Activated CD4-positive, CD25-positive, alpha-beta regulatory T cell (primary cell): Measurements from ENCODE around the gene MAP4.

Experiments used
- DNase-seq, 4 experiments: peaks; one replicate each; lab custom pipeline; 2025; lab: John Stamatoyannopoulos, UW

The MAP4 gene

DNA sequence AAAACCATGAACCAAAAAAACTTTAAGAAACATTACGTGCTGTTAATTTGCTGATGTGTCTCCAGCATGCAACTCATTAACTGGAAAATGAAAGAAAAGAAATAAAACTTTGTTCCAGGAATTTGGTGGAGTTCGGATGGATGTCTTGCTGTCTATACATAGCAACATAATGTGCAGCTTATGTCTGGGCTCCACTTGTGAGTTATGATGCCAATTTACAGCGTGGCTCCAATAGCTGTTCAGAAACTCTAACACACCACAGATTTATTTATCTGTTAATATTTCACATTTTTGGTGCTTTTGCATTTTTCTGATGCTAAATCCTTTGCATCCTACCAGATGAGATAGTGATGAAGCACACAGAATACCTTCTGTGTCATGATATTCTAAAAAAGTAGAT is 45.1 kb downstream of the MAP4 start:
- no peak for DNase-seq

DNA sequence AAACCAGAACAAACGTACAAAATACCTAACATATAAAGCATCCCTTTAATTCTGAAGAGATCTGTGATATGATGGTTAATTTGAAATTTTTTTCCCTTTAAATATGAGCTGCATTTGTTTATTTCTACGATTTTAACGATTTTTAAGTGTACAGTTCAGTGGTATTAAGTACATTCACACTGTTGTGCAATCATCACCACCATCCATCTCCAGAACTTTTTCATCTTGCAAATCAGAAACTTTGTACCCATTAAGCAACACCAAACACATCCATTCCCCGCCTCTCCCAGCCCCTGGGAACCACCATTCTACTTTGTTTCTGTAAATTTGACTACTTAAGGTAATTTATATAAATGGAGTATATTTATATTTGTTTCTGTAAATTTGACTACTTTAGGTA is 51.5 kb downstream of the MAP4 start:
- no peak for DNase-seq

DNA sequence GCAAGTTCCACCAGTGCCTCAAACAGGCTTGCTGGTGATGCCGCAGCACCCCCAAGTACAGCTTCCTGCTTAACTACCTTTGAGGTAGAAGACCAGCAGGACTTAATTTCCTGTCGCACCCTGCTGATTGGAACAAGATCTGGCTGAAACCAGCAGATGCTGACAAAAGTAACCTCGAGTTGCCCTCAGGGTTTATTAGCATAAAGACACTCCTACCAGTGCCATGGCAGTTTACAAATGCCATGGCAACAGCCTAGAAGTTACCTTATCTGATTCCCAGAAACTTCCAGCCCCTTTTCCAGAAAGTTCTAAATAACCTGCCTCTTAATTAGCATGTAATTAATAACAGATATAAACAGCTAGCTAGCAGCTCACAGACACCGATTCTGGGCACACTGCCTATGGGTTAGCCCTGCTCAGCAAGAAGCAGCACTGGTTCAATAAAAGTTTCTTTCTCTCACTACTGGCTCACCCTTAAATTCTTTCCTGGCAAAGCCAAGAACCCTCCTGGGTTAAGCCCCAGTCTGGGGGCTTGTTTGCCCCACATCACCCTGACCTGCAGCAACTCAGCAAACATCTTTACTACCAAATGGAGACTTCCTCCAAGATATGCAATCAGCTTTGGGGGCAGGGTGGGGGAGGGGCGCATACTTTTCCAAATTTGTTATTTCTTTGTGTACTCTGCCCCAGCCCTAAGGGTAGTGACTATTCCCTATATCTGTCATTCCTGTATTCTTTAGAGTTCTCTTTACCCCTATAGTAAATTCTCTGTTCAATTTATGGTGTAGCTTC is 54.2 kb downstream of the MAP4 start:
- DNase-seq = peak in 1 of 4 experiments; percentile 5

DNA sequence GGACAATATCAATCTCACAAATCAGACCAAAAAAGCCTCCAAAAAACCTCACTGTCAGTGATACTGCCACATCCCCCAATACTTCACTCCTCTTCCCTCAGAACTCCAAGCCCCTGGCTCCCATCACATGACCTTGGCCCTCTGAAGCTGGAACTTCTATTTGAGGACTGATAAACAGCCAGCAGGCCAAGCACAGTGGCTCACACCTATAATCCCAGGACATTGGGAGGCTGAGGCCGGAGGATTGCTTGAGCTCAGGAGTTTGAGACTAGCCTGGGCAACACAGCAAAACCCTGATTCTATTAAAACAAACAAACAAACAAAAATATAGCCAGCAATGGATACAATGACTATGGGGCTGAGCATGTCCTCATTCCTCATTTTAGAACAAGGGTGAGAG is 55.2 kb downstream of the MAP4 start:
- DNase-seq = no peak

DNA sequence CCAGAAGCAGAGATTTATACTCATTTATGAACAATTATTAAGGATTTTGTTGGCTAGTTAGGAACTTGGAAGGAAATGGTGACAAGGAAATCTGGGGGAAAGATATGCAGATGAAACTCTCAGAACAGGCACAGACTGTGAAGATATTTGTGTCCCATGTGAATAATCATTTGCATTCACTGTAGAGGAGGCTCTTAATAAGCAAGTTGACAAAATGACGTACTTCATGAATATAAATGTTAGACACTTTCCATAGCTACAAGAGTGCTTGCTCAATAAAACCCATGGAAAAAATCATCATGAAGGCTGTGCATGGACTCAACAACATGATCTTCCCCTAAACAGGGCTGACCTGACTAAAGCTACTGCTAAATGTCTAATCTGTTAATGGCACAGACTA is 59.7 kb downstream of the MAP4 start:
- DNase-seq = no peak

DNA sequence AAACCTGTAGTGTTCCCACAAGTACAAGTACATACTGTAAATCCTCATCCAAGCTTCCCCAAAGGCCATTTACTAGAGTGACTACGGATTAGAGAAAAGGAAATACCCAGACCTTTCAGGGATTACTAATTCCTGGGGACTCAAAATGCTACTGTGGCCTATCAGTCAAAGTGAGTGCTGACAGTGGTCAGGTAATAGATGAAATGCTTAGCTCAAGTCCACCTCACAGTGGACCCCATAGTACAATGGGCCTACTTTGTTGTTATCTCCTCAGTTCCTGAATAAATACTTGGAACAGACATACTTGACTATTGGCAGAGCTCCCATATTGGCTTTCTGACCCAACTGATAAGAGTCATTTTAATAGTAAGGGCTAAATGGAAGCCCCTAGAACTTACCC is 61.6 kb downstream of the MAP4 start:
- no peak for DNase-seq

DNA sequence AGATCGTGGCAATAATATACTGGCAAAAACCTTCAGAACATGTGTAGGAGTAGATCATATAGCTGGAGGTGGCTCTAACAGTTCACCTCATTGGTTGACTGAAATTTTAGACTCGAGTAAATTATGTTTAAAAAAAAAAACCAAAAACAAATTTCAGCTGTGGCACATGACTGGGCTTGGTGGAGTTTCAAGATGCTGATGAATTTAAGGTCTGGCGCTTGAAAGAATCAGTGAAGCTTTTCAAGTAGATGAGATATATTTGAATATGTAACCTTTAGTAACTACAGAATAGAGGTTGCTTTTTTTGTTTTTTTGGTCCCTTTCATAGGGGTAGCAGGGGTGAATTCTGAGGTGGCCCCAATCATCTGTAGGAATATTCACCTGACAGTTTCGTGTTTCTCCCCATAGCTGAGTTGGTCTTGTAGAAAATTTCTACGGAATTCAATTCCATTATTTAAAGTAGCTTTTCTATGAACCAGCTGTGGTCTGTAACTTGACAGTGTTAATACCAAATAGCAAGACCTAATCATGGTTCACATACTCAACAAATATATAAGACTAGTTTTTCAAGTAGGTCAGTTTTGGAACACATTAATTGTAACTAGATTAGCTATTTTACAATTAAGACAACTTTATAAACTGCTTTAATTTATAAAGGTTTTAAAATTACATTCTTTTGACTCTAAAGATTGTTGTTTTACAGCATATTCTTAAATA is 65.6 kb downstream of the MAP4 start:
- no peak for DNase-seq

DNA sequence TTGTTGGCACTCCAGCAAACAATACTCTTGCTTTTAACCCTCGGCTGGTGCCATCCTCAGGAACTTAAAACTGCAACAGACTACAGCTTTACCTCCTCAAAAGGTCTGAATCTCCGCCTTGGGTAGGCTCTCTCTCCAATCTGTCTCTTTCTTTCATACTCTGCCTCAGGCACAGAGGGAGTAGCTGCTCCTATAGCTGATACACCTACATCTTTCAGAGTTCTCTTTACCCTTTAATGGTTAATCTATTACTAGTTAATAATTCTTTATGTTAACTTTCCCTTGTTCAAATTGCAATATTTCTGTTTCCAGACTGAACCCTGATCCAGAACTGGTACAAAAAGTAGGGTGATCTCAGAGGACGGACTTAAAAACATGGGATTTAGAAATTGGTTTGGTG is 66.2 kb downstream of the MAP4 start:
- no peak for DNase-seq

DNA sequence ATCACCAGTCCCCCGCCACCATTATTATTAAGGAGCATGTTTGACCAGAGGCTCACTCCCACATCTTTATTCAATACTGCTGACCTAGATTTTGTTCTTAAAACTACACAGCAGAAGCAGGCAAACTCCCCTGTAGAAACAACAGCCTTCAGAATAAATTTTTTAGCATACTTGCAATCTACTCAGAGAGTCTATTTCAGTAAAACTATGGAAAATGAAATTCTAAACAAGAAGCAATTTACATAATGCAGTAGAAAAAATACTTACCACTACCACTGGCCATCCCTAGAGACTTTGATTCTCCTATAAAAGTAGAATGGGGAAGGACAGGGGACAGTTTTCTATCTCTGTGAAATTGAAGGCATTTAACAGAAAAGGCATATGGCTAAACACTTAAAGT is 76.0 kb downstream of the MAP4 start:
- no peak for DNase-seq

DNA sequence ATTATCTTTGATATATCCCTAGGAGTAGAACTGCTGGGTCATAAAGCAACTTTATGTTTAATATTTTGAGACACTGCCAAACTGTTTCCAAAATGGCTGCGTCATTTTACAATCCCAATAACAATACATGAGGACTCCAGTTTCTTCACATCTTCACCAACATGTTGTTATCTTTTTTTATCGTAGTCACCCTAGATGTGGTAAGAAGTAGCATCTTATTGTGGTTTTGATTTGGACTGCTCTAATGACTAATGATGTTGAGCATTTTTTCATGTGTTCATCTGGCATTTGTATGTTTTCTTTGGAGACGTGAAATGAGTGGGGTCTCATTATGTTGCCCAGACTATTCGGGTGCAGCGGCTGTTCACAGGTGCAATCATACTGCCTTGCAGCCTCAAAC is 83.8 kb downstream of the MAP4 start:
- DNase-seq = no peak

DNA sequence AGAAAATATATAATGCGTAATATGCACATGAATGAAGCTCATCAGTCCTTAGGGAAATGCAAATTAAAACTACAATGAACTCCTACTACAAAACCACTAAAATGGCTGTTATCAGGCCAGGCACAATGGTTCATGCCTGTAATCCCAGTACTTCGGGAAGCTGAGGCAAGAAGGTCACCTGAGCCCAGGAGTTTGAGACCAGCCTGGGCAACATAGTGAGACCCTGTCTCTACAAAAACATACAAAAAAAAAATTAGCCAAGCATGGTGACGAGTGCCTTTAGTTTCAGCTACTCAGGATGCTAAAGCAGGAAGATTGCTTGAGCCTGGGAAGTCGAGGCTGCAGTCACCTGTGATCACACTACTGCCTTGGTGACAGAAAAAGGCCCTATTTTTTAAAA is 85.2 kb downstream of the MAP4 start:
- no peak for DNase-seq

DNA sequence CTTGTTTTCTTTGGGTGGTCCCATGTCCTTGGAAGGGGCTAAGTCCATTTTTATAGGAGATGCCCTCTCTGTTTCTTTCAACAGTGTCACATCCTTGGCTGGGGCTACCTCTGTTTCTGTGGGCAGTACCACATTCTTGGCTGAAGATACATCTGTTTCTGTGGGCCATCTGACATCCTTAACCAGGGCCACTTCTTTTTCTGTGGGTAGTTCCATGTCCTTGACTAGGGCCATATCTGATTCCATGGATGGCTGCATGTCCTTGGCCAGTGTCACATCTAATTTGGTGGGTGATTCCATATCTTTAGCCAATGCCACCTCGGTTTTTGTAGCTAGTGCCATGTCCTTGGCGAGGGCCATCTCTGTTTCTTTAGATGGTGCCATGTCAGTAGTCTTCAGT is 99.5 kb downstream of the MAP4 start:
- DNase-seq = no peak

DNA sequence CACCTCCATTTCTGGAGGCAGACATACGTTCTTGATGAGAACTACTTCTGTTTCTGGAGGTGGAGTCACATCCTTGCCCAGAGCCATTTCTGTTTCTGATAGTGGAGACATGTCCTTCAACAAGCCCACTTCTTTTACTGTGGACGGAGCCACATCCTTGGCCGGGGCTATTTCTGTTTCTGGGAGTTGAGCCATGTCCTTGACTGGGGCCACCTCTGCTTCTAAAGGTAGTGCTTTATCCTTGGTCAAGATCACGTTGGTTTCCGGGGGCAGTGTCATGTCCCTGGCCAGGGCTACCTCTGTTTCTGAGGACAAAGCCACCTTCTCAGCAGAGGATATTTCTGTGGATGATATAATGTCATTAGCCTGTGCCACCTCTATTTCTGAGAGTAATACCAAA is 100.0 kb downstream of the MAP4 start:
- no peak for DNase-seq

DNA sequence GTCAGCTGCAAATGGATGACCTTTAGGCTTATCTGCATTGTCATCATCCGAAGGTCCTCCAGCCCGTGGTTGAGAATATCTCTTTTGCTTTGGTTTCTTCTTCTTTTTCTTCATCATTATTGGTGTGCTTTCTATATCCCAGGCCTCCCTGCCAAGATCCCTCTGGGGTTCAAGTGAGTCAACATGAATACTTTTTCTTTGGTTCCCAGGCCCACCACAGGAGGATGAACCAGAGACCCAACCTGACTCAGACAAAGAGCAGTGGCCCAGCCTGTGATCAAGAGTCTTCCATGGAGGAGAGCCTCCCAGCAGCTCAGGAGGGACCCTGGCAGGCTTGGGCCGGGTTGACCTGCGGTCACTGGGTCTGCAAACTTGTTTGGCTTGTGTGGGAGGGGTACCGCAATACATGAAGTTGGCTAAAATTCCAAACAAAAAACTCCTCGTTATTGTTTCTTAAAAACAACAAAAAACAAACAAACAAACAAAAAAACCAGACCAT is 104.2 kb downstream of the MAP4 start:
- no peak for DNase-seq

DNA sequence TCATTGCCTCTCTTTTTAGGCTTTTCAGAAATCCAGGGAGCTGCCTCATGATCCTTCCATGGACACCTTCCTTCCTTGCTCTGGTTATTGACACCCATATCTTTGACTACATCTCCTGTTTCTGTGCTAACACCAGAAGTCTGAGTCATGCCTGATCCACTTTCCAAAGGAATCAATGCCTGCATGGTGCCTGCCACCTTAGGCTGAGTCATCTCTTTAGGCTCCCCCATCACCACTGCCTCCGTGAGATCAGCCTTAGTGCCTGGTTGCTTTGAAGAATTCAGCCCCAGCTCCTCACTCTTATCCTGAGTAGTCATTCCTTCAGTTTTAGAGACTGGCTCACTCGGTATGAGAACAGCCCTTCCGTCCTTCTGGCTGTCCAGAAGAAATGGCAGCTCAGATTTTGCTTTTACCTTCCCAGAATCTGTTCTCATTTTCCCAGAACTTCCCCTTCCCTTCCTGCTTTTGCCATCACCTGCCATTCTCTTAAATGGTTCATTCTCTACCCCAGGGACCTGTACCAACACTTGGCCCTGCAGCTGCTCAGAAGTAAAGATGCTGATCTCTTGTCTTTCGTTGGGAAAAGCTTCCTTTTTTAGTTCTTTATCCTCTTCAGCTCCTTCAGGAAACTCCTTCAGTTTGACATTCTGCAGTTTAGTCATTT is 105.3 kb downstream of the MAP4 start:
- no peak for DNase-seq

DNA sequence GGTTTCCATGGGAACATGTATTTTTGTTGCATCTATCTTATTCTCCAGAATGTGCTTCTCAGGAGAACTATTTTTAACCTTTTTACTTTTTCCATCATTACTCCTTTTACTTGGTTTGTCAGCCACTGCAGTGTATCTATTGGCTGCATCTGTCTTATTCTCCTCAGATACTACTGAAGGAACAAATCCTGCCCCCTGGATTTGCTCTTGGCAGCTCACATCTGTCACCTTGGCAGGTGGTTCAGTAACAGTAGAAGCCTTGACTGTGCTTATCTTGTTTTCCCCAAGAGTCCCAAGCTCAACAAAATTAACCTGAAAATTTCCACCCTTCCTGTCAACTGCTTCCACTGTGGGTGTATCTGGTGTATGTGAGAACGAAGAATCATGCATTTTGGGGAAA is 106.0 kb downstream of the MAP4 start:
- DNase-seq = no peak

DNA sequence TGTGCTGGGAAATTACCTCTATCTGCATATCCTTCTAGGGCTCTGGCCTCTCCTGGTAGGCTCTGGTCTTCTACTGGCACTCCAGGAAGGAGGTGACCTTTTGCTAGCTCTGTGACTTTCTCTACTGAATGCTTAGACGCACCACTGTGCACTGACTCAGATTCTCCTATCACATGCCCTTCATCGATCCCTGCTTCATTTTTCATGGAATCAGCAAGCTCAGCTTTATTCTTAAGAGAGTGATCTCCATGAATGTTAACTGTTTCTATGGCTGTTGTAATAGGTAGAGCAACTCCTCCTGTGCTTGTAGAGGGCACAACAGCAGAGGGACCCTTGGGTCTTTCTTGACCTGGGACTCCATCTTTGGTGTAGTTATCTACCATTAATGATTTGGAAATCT is 106.6 kb downstream of the MAP4 start:
- no peak for DNase-seq

DNA sequence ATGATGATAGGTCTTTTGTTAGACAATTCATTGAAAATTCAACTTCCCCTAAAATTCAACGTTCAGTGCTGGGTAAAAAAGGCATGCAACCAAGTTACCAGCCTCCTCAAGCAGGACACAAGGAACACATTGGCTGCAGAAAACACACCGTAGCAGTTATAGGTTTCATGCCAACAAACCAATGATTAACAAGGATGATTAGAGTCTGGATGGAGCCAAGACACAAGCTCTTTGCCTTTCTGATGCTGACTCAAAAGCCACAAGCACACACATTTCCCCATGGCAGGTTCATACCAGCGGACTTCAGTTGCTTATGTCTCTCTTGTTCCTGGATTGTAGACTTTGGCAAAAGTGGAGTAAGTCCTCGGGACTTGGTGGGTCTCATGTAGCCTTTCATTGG is 107.5 kb downstream of the MAP4 start:
- DNase-seq = no peak

DNA sequence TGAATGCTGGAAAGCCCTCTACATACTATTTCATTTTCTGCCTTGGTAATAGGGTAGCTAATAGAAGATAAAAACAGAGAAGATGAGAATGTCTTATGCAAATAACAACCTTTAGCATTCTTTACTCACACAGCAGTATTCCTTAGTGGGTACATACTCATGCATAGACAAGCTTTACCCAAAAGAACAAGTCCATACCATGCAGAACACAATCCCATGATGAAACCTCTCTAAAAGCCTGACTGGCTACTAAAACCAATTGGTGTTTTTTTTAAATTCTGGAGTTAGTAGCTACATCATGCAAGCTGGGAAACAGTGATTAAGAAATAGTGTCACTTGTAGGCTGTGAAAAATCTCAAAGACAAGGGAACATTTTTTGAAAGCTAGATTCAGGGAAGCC is 108.4 kb downstream of the MAP4 start:
- DNase-seq = no peak

DNA sequence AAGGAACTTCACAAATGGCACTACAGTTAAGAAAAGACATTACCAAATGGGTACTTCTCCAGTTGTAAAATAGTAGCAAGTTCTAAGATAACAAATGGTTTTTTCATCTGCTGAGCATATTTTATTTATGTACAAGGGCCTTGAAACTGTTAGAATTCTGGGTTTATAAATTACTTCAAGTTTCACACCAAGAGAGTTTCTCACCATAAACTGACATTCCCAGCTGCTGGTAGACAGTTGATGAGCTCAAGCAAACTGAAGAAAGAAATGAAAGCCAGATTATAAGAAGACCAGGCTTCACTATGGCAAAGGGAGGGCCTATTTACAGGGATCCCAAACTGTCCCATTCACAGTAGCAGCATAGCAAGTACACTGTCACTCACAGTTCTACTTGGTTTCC is 113.5 kb downstream of the MAP4 start:
- no peak for DNase-seq

DNA sequence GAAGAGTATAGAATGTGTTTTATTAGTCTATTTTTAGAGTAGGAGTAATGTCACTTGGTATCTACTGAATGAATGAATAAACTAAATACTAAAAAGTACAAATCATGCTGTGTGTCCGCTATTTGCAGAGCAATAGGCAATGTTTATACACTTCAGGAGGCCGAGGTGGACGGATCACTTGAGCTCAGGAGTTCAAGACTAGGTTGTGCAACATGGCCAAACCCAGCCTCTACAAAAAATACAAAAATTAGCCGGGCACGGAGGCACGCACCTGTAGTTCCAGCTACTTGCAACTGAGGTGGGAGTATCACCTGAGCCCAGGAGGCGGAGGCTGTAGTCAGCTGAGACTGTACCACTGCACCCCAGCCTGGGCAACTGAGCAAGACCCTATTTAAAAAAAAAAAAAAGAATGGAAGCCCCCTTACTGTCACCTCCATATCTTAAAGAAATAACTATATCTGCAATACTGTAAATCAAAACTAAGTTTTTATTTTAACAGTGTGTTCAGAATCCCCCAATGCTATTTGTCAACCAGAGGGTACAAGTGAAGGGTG is 114.9 kb downstream of the MAP4 start:
- DNase-seq = no peak

DNA sequence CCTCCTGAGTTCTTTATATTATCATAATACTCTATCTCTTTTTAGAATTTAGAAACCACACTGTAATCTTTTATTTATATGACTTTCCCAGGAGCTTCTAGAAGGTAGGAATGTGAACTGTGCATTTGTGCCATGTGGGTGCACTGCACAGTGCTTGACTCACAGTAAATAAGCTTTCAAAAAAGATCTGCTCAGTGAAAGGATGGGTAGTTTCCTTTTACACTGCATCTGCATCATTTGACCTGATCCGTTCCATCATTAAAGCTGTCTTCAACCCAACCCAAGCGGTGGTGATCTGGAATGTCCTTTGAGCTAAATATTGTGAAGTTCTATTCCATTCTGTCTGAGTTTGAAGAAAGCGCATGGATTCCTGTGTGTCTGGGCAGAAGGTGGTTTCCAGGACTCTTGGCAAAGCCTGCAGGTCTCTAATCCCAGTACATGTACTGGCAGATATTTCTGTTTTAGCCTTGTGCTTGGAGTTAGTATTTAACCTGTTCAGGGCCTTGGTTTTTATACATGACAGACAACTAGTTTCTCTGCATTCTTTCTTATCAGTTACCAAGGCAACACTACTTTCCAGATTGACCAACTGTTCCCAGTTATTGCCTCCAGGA is 116.6 kb downstream of the MAP4 start:
- DNase-seq = no peak
